ENCODE data around the gene HMGN3.

The HMGN3 gene

DNA sequence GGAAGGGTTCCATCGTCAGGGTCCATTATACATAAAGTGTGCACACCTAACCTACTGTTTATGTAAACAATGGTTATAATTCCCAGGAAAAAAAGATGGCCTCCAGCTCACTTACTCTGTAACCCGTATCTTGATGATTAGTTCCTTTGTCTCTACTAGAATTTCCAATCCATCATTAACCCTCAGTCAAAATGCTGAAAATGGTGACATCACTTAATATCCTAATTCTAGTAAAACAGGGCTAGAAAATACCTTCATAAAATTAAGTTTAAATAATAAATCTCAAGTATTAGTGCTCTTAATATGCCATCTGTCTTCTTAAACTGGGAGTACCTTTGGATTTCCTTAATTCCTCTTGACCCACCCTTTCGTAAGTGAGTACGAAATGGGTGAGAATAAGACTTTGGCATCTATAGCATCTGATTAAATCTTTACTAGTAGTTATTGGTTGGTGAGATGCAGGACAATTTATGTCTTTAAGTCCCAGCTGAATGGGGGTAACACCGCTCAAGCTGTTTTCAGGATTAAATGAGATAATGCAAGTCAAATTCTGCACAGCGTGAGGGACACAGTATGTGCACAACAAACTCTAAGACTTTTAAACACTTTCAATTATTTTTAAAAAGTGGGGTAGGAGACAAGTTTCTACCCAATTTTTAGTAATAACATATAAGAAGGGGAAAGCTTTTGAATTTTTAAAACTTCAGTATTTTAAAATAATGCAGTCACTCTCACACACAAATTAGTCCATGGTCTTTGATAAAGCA lies 1.6 kb downstream of the HMGN3 start:
- no peak for DNase-seq

DNA sequence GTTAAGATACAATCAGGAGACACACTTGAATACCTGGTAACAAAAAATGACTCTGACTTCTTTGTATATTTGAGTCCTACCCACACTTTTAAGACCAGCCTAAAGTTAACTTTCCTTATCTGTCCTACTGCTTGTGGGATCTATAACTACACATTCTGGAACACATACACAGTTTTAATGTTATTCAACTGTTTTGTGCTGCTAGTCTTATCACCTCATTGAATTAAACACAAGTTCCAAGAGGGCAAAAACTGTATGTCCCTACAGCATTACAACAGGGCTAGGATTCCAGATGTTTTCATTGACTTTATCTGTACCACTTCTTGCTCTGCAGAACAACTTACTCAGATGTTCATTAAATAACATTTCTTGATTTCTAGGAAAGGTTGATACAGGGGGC lies 2.8 kb downstream of the HMGN3 start:
- DNase-seq: no peak

DNA sequence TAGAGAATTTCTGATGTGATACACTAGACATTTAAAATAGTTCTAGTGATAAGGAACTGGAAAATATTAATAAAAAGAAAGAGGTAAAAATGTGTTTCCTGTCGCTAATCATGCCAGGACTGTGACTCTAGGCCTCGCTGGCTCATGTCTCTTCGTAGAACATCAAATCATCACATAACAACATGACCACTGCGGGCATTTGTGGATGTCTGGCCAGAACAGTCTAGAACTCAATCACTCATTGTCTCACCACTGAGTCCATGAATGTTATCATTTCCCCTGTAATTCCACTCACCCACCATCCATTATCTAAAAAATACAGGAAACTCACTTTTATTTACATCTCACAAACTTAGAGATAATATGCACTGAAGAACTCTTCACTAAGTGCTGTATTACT lies 3.4 kb downstream of the HMGN3 start:
- DNase-seq: no peak

DNA sequence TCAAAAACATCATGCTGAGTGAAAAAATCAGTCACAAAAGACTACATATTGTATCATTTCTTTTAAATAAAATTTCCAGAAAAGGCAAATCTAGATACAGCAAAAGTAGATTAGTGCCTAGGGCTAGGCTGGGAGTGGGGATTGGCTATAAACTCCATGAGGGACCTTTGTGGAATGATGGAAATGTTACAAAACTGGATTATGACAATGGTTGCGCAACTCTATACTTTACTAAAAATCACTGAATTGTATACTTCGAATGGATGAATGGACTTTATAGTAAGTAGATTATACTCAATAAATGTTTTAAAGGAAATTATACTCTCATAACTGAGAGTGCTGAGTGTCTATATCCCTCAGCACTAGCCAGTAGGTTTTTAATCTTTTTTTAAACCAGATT lies 4.3 kb downstream of the HMGN3 start:
- no peak for DNase-seq

DNA sequence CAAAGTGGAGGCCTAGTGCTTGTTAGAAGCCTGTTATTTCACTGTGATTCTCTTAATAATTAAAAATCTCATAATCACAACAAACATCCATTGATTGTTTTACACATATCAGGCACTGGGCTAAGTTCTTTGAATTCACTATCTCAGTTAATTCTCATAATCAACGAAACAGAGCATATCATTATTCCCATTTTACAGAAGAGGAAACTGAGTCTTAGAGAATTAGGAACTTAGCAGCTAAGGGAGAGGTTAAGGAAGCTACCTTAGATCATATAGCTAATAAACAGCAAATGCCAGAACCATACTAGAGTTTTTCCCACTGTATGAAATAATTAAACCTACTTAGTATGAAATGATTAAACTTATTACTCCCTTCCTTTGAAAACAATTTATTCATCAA lies 7.0 kb downstream of the HMGN3 start:
- no peak for DNase-seq

DNA sequence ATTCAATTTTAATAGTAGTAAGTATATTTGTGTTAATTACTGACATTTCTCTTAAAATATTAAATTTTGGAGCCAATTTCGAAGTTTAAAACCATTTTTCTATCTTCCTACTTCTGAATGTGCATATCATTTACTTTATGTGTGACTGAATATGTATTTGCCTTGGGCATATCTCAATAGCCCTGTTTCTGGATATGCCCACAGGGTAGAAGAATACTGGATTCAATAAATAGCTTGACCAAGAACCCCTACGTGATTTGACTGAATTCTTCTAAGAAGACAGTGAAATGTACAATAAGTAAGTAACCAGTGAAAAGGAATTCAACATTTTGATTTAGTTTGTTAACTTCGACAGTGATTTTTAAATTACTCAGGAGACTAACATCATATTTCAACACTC lies 7.8 kb downstream of the HMGN3 start:
- no peak for DNase-seq

DNA sequence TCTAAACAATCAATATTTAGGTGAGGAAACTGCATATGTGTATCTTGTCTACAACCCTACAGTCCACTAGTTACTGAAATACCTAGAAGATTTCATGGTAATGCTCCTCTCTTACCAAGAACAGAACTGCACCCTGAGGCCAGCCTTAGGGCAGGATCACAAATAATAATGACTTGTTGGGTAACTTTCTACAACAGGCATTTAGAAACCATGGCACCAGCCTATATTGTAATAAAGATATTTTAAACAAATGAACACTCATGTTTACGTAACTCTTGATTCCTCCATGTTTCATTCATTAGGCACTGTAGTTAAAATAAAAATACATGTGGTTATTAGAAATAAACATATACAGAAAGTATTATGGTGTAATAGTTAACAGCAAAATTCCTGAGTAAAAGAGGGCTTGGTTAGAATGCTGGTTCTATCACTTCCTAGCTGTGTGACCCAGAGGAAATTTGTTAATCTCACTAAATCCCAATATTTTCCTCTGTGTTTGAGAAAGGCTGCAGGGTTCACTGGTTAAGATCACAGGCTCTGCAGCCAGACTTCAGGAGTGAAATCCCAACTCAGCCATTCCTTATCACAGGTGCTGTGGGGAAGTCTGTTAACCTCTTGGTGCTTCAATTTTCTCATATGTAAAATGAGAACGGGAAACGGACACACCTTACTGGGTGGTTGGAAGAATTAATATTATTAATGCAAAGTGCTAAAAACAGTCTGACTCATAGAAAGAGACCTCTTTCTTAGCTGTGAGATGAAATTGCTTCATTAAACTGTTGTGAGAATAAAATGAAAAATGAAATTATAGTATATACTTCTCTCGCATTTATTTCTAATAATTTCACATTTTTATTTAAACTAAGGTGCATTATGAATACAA lies 8.5 kb downstream of the HMGN3 start:
- no peak for DNase-seq

DNA sequence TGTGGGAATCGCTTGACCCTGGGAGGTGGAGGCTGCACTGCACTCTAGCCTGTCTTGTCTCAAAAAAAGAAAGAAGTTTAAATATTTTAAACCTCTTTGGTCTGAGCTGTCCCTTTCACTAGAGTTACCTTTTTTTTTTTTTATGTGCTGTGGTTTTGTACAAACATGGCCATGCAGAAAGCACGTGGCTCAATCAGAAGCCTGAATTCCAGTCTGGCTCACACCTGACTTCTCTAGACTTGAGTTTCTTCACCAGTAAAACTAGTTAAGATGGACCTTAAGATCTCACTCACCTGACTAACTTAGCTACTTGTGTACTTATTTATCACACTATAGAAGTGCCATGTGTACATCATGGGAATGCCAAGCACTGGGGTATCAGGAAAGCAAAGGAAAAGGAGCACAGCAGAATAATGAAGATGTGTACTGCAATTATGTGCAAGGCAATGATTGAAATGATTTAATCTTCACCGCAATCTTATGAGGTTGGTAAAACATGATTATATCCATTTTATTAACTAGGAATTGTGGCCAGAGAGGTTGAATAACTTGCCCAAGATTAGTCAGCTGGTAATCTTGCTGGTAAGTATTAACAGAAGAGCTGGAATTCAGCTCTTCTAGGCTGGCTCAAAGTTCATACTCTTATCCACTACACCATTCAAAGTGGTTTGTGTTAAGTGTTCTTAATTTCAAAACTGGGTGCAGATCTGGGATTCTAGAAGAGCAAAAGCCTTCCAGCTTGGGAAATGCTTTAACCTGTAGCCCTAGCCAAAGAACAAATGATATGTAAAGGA lies 10.7 kb downstream of the HMGN3 start:
- no peak for DNase-seq

DNA sequence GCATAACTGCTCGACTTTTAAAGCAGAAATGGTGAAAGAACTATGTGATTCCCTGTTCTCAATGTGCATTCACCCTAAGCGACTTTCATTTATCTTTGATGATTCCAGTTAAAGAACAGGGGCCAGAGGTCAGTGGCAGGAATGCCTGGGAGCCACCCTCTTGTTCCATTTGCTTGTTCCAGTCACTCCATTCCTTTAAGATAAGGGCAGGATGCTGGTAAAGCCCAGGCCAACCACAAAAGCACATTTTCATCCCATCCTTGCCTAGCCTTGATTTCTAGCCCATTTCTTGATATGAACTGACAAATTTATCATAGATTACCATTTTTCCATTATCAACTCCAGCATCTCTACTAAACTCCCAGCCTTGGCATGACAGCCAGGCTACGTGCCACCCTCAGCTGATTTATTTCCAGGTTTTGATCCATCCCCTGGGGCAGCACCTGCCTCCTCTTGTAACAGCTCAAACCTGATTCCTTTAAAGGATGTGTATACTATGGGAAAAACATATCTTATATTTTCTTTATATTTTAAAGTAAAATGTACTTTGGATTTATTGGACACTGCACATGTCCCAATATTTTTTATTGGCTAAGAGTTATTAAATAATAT lies 19.2 kb downstream of the HMGN3 start:
- DNase-seq: no peak

DNA sequence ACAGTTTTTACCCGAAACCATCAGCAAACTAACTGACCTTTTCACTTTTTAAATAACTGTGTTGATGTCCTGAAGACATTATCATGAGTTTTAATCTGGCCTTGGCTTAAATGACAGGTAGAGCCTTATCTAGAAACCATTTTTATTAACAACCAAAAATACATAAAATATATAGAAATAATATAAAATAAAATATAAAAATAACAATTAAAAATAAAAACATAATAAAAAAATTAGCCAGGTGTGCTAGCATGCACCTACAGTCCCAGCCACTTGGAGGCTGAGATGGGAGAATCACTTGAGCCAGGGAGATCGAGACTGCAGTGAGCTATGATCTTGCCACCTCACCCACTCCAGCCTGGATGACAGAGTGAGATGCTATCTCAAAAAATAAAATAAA lies 21.6 kb downstream of the HMGN3 start:
- no peak for DNase-seq

DNA sequence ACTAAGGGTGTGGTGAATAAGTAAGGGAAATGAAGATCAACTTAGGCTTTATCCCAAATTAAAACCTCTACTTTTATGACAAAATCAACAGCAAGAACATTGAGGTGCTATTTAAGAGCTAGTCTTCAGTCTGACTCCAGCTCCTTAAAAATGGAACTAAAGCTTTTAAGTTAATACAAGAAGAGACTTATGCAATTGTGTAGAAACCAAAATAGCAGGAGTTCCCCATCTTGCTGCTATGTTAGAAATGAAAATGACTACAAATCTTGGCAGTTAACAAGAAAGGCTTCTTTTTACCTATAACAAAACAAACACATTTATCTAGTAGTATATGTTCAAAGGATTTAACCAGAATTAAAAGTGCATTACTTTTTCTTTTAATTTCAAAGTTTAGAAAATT lies 25.7 kb downstream of the HMGN3 start:
- DNase-seq: no peak

DNA sequence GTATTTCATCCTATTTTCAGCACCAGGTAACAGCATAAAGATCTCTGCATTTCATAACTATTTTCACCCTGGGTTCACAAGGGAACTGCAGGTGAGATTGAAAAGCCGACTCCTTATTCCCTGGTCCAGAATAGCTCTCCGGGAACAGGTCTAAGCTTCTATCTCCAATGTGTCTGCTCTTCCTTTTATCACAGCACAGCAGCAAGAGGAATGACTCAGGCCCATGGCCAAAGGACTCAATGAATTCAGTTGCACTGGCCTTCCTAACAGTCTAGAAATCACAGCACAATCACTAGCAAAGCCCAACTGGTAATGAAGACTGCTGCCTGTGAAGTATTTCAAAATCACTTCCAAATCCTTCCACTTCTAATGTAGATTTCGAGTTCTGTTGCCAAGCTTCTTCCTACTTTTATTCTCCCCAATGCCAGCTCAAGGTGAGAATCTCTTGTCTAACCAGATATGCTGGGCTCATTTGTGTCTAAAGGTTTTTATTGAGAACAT lies 30.7 kb downstream of the HMGN3 start:
- no peak for DNase-seq

DNA sequence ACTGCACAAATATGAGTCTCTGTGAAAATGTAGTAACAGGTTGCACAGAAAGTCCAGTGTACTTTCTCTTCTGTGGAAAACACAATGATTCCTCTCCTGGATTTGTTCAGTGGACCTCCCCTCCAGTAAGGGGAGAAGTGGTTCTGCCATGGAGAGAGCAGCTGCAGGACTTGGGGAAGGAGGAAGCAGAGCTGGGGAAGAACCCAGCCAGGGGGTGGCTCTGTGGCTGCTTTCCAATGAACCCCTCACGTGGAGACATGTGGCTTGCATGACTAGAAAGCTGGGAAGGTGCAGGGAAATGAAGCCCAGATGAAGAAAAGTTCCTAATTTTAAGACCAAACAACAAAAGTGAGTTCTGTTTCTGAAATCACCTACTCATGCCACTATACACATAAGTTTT lies 31.9 kb downstream of the HMGN3 start:
- DNase-seq: no peak

DNA sequence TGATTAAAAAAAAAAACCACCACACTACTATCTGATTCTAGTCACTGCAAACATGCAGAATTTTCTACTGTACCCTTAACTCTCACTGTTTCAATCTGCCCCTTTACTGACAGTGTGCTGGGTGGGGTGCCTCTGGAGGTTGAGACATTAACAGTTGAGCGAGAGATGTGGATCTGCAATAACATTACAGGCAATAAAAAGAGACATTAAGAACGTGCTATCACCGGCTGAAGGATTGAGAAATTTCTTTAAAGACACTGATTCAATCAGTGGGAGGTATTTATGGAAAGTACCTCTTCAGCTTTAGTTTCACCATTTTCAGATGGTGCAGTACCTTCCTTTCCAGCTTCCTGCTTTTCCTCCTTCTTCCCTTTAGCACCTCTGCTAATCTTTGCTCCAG lies 32.5 kb downstream of the HMGN3 start:
- DNase-seq: no peak

DNA sequence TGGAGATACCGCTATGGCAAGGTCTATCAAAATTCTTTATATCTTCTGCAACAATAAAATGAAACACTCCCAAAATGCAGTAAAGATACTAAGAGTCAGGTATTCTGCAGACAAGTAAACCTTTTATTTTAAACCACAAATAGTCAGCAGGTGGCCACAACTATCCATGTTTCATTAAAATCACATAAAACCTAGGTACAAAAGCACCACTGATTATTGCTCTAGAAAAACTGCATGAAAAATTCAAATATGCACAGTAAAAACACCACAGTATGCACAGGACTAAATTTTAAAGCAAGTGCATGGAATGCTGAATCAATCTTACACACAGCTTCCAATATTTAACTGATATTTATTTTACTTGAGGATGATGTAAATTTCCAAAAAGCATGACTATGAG lies 33.3 kb downstream of the HMGN3 start:
- no peak for DNase-seq

DNA sequence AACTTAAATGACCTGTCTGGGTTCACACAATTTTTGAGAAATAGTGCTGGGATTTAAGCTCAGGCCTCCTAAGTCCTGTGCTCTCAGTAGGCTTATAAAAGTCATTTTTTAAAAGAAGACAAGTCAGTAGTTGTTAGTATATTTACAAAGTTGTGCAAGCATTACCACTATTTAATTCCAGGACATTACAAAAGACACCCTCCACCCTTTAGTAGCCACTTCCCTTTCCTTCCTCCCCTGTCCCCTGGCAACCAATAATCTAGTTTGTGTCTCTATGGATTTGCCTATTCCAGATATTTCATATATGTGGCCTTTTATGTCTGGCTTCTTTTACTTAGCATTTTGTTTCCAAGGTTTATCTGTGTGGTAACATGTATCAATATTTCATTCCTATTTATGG lies 37.6 kb downstream of the HMGN3 start:
- no peak for DNase-seq

DNA sequence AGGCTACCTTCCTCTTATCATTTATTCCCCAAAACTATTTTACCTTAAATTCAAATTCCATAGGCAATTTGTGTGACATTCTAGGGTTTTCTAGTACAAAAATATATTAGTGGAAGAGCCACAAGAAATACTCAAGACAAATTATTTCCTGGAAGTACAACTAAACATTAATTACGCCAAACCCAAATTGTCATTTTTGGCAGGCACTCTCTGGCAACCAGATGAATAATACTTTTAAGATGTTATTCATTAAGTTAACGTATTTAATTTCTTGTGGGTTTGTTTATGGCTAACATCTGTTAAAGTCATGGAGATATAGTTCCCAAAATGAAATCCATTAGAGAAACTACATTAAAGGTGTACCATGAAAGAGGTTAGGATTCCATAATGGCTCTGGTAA lies 40.5 kb downstream of the HMGN3 start:
- DNase-seq: no peak

DNA sequence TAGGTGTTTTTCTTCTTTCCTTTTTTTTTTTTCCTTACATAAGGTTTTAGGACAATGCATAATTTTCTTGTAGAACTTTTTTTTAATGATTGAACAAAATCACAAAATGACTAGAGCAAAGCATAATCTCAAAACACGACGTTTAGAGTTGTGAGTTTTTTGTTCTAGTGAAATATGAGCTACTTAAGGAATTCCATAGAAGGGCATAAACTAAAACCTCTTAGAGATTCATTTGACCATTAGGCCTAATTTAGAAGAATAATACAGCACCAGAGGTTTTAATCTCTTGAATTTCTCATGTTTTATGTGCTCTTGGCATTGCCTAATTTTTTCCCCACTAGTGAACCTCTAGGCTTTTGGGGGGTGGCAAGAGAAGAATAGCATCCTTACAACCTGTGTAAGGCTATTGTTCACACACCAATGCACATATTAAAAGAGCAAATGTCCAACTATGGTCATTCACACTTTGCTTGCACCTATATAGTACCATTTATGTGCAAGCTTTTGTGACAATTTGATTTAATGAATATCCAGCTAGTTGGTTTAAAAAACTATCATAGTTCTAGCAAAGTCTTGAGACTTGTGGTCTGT lies 44.6 kb downstream of the HMGN3 start:
- DNase-seq: no peak

DNA sequence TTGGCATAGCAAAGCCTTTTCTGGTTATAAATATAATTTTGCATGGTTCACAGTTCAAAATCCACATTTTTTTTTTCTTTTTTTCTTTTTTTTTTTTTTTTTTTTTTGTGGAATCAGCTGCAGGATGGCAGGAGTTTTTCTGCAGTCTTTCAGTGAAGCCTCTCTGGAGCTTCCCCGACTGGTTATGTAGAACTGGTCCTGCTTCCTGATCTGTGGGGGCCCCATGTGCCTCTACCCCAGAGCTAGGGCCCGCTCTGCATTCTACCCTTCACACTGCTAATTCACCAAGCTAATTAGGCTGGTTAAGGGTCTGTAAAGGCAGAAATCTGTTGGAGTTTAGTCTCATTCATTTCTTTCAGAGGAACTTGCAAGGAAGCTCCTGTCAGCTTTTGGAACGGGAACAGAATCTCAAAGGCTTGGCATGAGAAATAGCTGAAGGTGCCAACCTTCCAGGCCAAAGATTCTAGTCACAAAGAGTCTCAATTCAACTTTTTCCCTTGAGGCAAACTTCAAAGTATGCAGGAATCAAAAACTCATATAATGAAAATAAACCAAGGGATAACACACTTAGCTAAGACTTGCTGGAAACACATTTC lies 45.5 kb downstream of the HMGN3 start:
- DNase-seq: no peak

DNA sequence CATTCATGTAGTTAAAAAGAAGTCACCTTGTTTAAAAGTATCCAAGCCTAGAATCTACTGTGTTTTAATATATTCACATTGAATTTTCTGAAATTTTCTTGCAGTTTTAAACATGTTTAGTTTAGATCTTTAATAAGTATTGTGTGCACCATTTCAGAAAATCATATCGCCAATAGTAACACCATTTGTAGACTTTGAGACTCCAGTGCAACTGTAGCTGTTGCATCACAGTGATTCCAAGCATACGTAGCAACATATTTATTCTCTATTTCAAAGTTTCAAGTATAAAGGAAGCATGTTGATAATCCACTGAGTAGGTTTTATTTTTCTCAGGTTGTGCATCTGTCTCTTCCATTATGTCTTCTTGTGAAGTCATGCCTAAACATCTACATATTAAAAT lies 46.4 kb downstream of the HMGN3 start:
- no peak for DNase-seq

DNA sequence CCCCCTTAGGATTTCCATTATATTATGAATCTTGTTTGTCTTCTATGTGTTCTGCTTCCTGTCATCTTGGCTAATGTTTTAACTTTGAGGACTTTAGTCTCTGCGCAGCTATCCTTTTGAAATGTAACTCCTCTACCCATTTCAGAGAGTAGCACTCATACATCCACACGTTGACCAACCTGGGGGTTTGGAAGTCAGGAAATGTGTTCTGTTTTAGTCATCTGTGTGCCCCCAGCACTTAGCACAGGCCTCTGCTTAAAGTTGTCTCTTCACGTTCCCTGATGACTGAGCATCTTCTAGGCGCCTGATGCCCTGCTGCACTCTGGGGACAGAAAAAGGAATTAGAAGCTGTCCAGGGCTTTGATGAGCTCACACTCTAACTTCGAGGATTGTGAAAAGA lies 47.9 kb downstream of the HMGN3 start:
- DNase-seq: no peak

DNA sequence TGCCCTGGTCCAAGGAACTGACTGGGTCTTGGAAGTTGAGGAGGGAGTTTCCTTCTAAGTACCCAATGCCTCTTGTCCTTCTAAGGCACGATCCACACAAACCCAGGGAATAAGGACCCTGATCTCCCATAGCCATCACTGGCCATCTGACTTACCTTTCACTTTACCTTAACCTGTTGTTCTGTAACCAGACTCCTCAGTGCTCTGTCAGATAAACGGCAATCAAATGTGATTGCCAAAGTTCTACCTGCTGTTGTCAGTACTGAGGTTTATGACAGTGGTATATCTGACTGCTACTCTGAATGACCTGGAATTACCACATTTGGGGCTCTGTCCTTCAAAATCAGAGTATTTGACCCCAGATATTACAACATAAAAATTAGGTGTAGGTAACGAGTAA lies 49.8 kb downstream of the HMGN3 start:
- DNase-seq: no peak
